Neutrophil (primary cell): ENCODE measurements around the gene RAG2.

ENCODE experiments used
- H3K27ac ChIP-seq: fragments of 200-600 bp; sonication (generic); 2 replicates; pipeline ENCODE4 v1.5.1; 2016; ENCODE audit warnings: mild to moderate bottlenecking, moderate library complexity
- H3K27me3 ChIP-seq: fragments of 200-600 bp; sonication (generic); 2 replicates; pipeline ENCODE4 v1.6.0; 2016; ENCODE audit warnings: mild to moderate bottlenecking
- H3K36me3 ChIP-seq: fragments of 200-600 bp; sonication (generic); 2 replicates; pipeline ENCODE4 v1.5.1; 2017
- H3K4me1 ChIP-seq, 2 experiments: fragments of 200-600 bp in 1 of 2; sonication (generic) in 1 of 2; 1 replicate in 1 of 2; 2 replicates in 1 of 2; pipeline versions ENCODE4 v1.5.1 to v1.6.1; 2013 to 2016; ENCODE audit warnings: low read depth in 1 of 2, low read length in 1 of 2, mild to moderate bottlenecking in 1 of 2, moderate library complexity in 1 of 2; ENCODE audit not compliant: control insufficient read depth in 1 of 2, insufficient read depth in 1 of 2
- H3K4me3 ChIP-seq, 2 experiments: fragments of 200-600 bp in 1 of 2; sonication (generic) in 1 of 2; 1 replicate in 1 of 2; 2 replicates in 1 of 2; pipeline ENCODE4 v1.5.1; 2013 to 2016; ENCODE audit warnings: low read depth in 1 of 2, low read length in 1 of 2, mild to moderate bottlenecking in 1 of 2, moderate library complexity in 1 of 2
- H3K9me3 ChIP-seq: fragments of 200-600 bp; sonication (generic); 2 replicates; pipeline ENCODE4 v1.5.1; 2016
- CTCF ChIP-seq: fragments of 200-600 bp; sonication (generic); IDR thresholded peaks from 2 replicates; pipeline ENCODE4 v1.5.1; 2016; ENCODE audit warnings: antibody characterized with exemption

RAG2 gene

GRCh38 chr11:36628141-36628540 lies 30.1 kb upstream of the RAG2 start:
- Histone ChIP-seq H3K4me3 (no peak overlapping the region), H3K9me3 (no peaks in the 10 kb centered on the region), H3K27me3 (no peaks in the 10 kb centered on the region), H3K36me3 (no peaks in the 10 kb centered on the region), H3K4me1 (no peaks in the 10 kb centered on the region), H3K27ac (no peak overlapping the region)
- TF ChIP-seq CTCF: no peak

- Histone ChIP-seq H3K36me3 (no peaks in the 10 kb centered on the region), H3K4me1 (no peaks in the 10 kb centered on the region), H3K4me3 (no peak overlapping the region), H3K27me3 (no peaks in the 10 kb centered on the region), H3K9me3 (no peaks in the 10 kb centered on the region), H3K27ac (no peak overlapping the region)
- TF ChIP-seq CTCF: no peak
Measured at GRCh38 chr11:36627471-36627870, 29.4 kb upstream of the RAG2 start.

GRCh38 chr11:36627006-36627405 lies 29.0 kb upstream of the RAG2 start:
- TF ChIP-seq CTCF: no peak
- no peak overlapping the region for H3K27ac ChIP-seq

GRCh38 chr11:36623494-36623893 lies 25.5 kb upstream of the RAG2 start:
- no peak overlapping the region for H3K27ac ChIP-seq

More at GRCh38 chr11:36627006-36627405, 29.0 kb upstream of the RAG2 start:
- Histone ChIP-seq H3K4me3 (no peak overlapping the region), H3K9me3 (no peaks in the 10 kb centered on the region), H3K4me1 (no peaks in the 10 kb centered on the region), H3K27me3 (no peaks in the 10 kb centered on the region), H3K36me3 (no peaks in the 10 kb centered on the region)

GRCh38 chr11:36622431-36623136 lies 24.5 kb upstream of the RAG2 start:
- no peaks in the 10 kb centered on the region for H3K9me3 ChIP-seq
- no peak for TF ChIP-seq CTCF
- H3K4me3 ChIP-seq: no peak overlapping the region
- H3K27me3 ChIP-seq: no peaks in the 10 kb centered on the region
- H3K27ac ChIP-seq: no peak overlapping the region
- no peaks in the 10 kb centered on the region for H3K36me3 ChIP-seq
- no peaks in the 10 kb centered on the region for H3K4me1 ChIP-seq

More at GRCh38 chr11:36623494-36623893, 25.5 kb upstream of the RAG2 start:
- no peaks in the 10 kb centered on the region for H3K36me3 ChIP-seq
- no peaks in the 10 kb centered on the region for H3K4me1 ChIP-seq
- no peaks in the 10 kb centered on the region for H3K9me3 ChIP-seq
- no peak overlapping the region for H3K4me3 ChIP-seq
- TF ChIP-seq CTCF: no peak
- H3K27me3 ChIP-seq: no peaks in the 10 kb centered on the region
